Stimulated activated CD4-positive, alpha-beta T cell treated with anti-CD3 and anti-CD28 coated beads, TNF-alpha, amount 100 ng/mL, for 48 hours (primary cell): ENCODE results near the gene ORM2.
A peak's percentile ranks its signal among the peaks of the same experiment; 100 is the strongest.

Source experiments
- DNase-seq, 3 donors: peaks; one replicate each; pipeline ENCODE4 v3.0.0-alpha.2; 2020; ENCODE audit warnings: low read depth in 3 of 3

The ORM2 gene

DNA sequence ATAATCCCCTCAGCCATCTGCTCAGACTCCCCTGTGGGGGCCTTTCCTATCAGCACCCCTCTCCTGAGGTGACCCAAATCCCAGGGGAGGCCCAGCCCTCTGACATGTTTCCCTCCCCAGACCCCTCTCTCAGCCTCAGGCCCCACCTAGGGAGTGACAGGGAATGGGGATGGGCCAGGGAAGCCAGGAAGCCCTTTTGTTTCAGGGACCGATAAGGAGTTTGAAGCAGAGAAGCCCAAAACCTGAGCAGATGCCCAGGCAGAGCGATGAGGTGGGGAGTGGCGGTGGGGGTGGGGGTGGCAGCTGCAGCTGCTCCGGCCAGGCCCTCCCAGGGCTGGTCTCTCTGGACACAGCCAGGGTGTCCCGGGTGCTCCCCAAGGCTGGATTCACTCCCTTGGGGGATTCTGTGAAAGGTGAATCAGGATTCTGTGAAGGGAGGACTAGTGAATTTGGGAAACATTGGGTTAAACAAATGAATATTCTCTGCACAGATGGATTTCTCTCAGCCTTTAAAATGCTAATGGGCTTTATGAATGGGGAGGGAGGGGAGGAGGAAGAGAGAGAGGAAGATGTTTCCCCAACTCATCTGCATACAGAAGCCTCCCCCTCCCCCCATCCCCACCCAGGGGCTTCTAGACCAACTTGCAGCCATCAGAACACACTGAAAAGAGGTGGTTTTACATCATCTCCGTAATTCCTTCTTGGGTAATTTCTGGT, 40.7 kb downstream of the ORM2 start:
- DNase-seq, result no peak

DNA sequence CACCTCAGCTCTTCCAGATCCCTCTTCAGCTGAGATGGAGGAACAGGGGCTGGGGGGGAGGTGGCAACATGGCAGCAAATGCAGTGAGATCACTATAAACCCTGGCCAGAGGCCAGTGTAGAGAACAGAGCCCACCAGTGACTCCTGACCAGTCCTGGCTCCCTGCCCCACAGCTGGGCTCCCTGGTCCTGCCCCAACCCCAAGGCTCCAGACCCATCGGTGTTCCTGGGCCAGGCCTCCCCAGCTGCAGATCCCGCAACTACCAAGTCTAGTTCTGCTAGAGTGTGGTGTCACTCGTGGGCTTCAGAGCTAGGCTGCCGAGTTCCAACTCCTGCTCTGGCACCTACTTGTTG, 41.3 kb downstream of the ORM2 start:
- DNase-seq, result no peak

GRCh38 chr9:114371343-114371944, 41.8 kb downstream of the ORM2 start:
- no peak for DNase-seq

GRCh38 chr9:114371973-114372917, 42.6 kb downstream of the ORM2 start:
- DNase-seq, result no peak

GRCh38 chr9:114372921-114373448, 43.3 kb downstream of the ORM2 start:
- DNase-seq, result peak; percentile 47 to 69 (median 63)

- DNase-seq, result no peak
These were observed 44.5 kb downstream of the ORM2 start for GRCh38 chr9:114373960-114374730.

- no peak for DNase-seq
These were observed 45.3 kb downstream of the ORM2 start for GRCh38 chr9:114374936-114375335.

DNA sequence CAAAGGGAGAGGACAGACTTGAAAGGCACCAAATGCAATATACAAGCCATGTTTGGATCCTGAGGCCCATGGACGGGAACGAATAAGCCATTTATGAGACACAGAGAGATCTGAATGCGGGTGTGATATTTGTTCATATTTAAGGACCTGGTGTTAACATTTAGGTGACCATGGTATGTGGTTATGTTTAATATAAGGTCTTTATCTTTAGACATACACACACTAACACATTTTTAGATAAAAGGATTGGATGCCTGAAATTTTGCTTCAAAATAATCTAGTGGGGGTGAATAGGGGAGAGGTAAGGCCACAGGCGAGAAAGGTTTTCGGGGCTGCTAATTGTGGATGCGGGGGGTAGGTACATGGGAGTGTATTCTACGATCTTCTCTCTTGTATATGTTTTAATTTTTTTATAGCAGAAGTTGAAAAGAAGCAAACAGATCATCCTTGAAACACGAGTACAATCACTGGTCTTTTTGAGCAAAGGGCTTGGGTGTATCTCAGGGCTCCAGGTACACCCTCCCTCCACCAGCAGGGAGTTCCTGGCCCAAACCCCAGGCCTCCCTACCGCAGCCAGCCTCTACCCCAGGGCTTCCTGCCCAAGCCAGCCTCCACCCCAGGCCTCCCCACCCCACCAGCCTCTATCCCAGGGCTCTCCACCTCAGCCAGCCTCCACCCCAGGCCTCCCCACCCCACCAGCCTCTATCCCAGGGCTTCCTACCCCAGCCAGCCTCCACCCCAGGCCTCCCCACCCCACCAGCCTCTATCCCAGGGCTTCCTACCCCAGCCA, 45.9 kb downstream of the ORM2 start:
- DNase-seq, result no peak

DNA sequence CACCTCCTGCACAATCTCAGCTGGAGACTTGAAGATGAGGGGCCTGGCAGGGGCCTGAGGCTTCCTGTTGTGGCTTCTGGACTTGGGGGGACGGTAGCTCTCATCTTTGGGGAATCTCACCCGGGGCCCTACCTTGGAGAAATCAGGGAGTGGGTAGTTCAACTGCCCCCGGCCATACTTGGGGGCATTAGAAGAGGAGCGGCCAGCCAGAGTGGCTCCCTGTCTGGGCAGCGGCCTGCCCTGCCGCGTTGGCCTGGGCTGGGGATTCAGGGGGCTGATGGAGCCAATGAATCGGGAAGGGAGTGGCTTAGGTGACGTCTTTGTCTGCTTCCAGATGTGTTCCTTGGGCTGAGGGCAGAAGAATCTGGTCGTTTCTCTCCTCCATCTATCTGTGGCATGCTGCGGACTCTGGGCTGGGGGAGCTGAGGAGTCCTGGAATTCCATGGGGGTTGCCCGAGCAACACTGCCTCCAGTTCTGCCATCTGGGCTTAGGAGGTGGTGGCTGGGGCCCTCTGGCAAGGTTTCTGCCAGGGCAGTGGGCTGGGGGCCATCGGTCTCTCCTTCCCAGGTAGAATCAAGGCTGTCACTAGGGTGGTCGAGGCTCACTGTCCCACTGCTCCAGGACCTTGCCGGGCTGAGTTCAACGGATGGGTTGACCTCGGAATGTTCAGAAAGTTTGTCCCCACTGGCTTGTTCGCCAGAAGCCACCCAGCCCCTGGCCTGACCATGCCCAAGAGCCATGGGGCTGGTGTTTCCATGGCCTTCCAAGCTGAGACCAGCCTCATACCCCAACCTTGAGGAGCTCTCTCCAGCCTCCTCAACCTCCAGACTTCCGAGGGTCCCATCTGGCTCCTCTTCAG, 47.1 kb downstream of the ORM2 start:
- DNase-seq, result no peak

DNA sequence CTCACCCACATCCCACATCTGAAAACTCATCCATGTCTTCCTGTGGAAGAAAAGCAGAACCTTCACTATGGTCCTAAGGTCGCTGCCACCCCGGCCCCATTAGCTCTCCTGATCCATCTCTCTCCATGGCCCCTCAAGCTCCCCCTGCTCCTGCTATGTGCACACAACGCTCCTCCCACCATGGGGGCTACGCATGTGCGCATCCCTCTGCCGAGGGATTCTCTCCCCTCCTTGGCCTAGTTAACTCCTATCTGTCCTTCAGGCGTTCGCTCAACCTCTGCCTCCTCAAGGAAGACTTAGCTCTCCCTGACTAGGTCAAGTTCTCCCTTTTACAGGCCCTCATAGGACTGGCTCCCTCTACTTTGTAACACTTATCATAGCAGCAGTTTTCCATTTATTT, 48.3 kb downstream of the ORM2 start:
- no peak for DNase-seq

DNA sequence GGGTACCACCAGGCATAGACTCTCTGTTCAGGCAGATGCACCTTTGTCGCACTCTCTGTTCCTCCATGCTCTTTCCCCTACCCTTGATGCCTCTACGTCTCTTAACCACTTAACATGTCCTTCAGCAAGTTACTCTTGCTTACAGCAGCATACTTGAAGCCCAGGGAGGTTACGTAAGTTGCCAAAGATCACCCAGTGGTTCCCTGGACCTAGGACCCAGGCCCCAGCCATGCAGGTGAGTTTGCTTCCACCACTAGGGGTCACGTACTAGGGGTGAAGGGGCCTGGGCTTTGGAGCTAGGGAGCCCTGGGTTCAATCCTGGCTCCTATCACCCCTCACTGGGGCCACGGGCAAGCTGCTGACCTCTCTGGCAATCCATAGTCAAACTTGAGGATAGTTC, 49.2 kb downstream of the ORM2 start:
- no peak for DNase-seq
